K562 (cell line): ENCODE data around the gene PDCD5. TPM values are rescaled to one million over a fixed set of nuclear protein-coding genes. Genes with fewer than 3 reads are reported as not detected.

ENCODE experiments used
- ATAC-seq: fragments of 200-7000 bp; cut with Tn5 transposase; 3 replicates; pipeline ENCODE4 v1.9.1; 2020; ENCODE audit warnings: moderate library complexity
- BruUV-seq: library from RNA; stranded (reverse); fragments of 400-500 nt; replicated peaks from 2 replicates; lab custom pipeline; 2021; lab: Mats Ljungman, UMichigan
- CTCF ChIA-PET: fragments of 300-600 bp; formaldehyde crosslinking; extraction: SDS; loops from one replicate; lab custom pipeline; 2021; ENCODE audit warnings: low intra/inter-chr PET ratio; lab: Yijun Ruan, JAX
- POLR2A ChIA-PET: fragments of 300-600, 350-650 bp; sonication (Branson Sonifier 250); formaldehyde crosslinking; extraction: SDS; loops from one replicate; lab custom pipeline; 2021; ENCODE audit warnings: antibody characterized with exemption, inconsistent platforms; lab: Yijun Ruan, JAX
- DNase-seq, 4 experiments: peaks; one replicate each; pipeline versions ENCODE4 v3.0.0 to v3.0.0-alpha.2; 2011 to 2018; ENCODE audit warnings: low spot score in 3 of 4, mixed read lengths in 3 of 4; ENCODE audit errors: extremely low read depth in 1 of 4
- FAIRE-seq: peaks from 2 replicates; lab custom pipeline; 2011; peaks lifted over from hg19 to GRCh38; lab: Jason Lieb, UNC
- H2AFZ ChIP-seq: 2 replicates; pipeline ENCODE4 v1.6.0; 2011; ENCODE audit warnings: low read depth, low read length, control low read depth, inconsistent platforms
- H3K27ac ChIP-seq: fragments of 200-600 bp; 3 replicates; pipeline ENCODE4 v1.8.0; 2011; ENCODE audit warnings: low read depth, mild to moderate bottlenecking, control low read depth, inconsistent platforms, low read length, moderate library complexity, mixed read lengths; ENCODE audit errors: extremely low read depth
- H3K27me3 ChIP-seq, 2 experiments: fragments of 300-600 bp in 1 of 2; 2 replicates in 1 of 2; 3 replicates in 1 of 2; pipeline versions ENCODE4 v1.6.0 to v1.8.0; 2011; ENCODE audit warnings: inconsistent platforms in 2 of 2, low read length in 2 of 2, mild to moderate bottlenecking in 1 of 2, mixed read lengths in 1 of 2, moderate library complexity in 1 of 2; ENCODE audit not compliant: control insufficient read depth in 2 of 2, insufficient read depth in 2 of 2
- H3K36me3 ChIP-seq: fragments of 300-600 bp; 3 replicates; pipeline ENCODE4 v1.8.0; 2011; ENCODE audit warnings: mild to moderate bottlenecking, low read length, inconsistent platforms; ENCODE audit not compliant: control insufficient read depth, insufficient read depth
- H3K4me1 ChIP-seq, 2 experiments: fragments of 200-600 bp in 1 of 2; replicated peaks in 1 of 2; 2 replicates in 1 of 2; 3 replicates in 1 of 2; pipeline versions ENCODE4 v1.5.1 to v1.8.0; 2011; ENCODE audit warnings: inconsistent platforms in 2 of 2, low read length in 2 of 2, mild to moderate bottlenecking in 1 of 2, mixed read lengths in 1 of 2, moderate library complexity in 1 of 2; ENCODE audit not compliant: control insufficient read depth in 2 of 2, insufficient read depth in 2 of 2
- H3K4me2 ChIP-seq: 2 replicates; pipeline ENCODE4 v1.6.1; 2011; ENCODE audit warnings: low read length, control low read depth, inconsistent platforms, mixed read lengths; ENCODE audit not compliant: insufficient read depth
- H3K4me3 ChIP-seq: fragments of 200-600 bp; sonication (generic), shearing (Covaris generic); 2 replicates; pipeline ENCODE4 v1.5.1; 2016; ENCODE audit warnings: control low read depth, inconsistent platforms
- H3K79me2 ChIP-seq: fragments of 200-600 bp; 3 replicates; pipeline ENCODE4 v1.8.0; 2011; ENCODE audit warnings: low read length, inconsistent platforms; ENCODE audit not compliant: control insufficient read depth, insufficient read depth
- H3K9ac ChIP-seq, 2 experiments: 2 replicates each; pipeline versions ENCODE4 v1.6.0 to v1.6.1; 2011; ENCODE audit warnings: low read depth in 2 of 2, low read length in 2 of 2, control low read depth in 1 of 2, inconsistent platforms in 1 of 2, mild to moderate bottlenecking in 1 of 2, mixed read lengths in 1 of 2; ENCODE audit not compliant: insufficient read depth in 1 of 2
- H3K9me1 ChIP-seq: one replicate; pipeline ENCODE4 v1.6.0; 2011; ENCODE audit warnings: inconsistent platforms, mild to moderate bottlenecking, low read length, moderate library complexity; ENCODE audit not compliant: control insufficient read depth, insufficient read depth
- H3K9me3 ChIP-seq: replicated peaks from 2 replicates; pipeline ENCODE4 v1.5.1; 2011; ENCODE audit warnings: low read depth, low read length, inconsistent platforms; ENCODE audit not compliant: control insufficient read depth, insufficient read depth
- H4K20me1 ChIP-seq: replicated peaks from 2 replicates; pipeline ENCODE4 v1.6.1; 2011; ENCODE audit warnings: low read length, inconsistent platforms, mixed read lengths; ENCODE audit not compliant: control insufficient read depth, insufficient read depth
- MAX ChIP-seq: sonication (generic); formaldehyde crosslinking; IDR thresholded peaks from 2 replicates; pipeline ENCODE4 v1.9.0; 2022; ENCODE audit warnings: mild to moderate bottlenecking, missing genetic modification reagents
- PKNOX1 ChIP-seq: fragments of 450-650 bp; IDR thresholded peaks from 2 replicates; pipeline ENCODE4 v1.6.1; 2016
- RFX1 ChIP-seq: fragments of 450-650 bp; IDR thresholded peaks from 2 replicates; pipeline ENCODE4 v1.6.1; 2016; ENCODE audit warnings: mild to moderate bottlenecking, moderate library complexity
- TCF15 ChIP-seq: fragments of 250-450 bp; sonication (Bioruptor Pico); IDR thresholded peaks from 2 replicates; pipeline ENCODE4 v1.8.0; 2022; ENCODE audit warnings: moderate library complexity, mild to moderate bottlenecking, inconsistent platforms
- ZBTB1 ChIP-seq: sonication (generic); formaldehyde crosslinking; IDR thresholded peaks from 2 replicates; pipeline ENCODE4 v1.8.1; 2023; ENCODE audit warnings: missing genetic modification reagents, low read depth, mild to moderate bottlenecking, borderline replicate concordance
- ZNF408 ChIP-seq: fragments of 250-450 bp; sonication (Bioruptor Pico); IDR thresholded peaks from 2 replicates; pipeline ENCODE4 v1.4.0; 2020; ENCODE audit warnings: low read depth, mild to moderate bottlenecking, moderate library complexity
- whole genome bisulfite sequencing: fragments of 100-300 bp; shearing (Covaris generic); methylation state at CpG from one replicate; pipeline ENCODE4 v1.1.6; 2016; ENCODE audit warnings: low coverage, mixed read lengths; ENCODE audit not compliant: insufficient coverage; ENCODE audit errors: missing lambda C conversion rate; 5-methylcytosine and 5-hydroxymethylcytosine counted together
- in situ Hi-C: fragments of 300-500 bp; cut with MboI; formaldehyde crosslinking; loops from 4 replicates; pipeline ENCODE4 v1.15.0; 2018; ENCODE audit warnings: inconsistent platforms, mixed read lengths
- intact Hi-C: fragments of 100-400 bp; cut with micrococcal nuclease; formaldehyde crosslinking; loops from 2 replicates; pipeline ENCODE4 v1.14.2; 2022
- polyA plus RNA-seq, 8 experiments: library from polyadenylated mRNA; depleted of rRNA in 4 of 8; stranded (reverse) in 5 of 8; unstranded in 3 of 8; fragments of >200 nt; fragmentation: Nextera tagmentation in 2 of 8; fragmentation: Illumina TruSeq in 1 of 8; extraction: Ambion mirVana in 2 of 8; extraction: Trizol in 1 of 8; gene quantifications; 2 replicates each; pipeline versions ENCODE4 v1.2.1 to v1.2.3, GENCODE V29; 2011 to 2014; ENCODE audit warnings: inconsistent platforms in 1 of 8, missing spikeins in 1 of 8
- total RNA-seq, 7 experiments: library from RNA; depleted of rRNA in 6 of 7; stranded (reverse); fragments of >200 nt in 6 of 7; fragmentation: Illumina TruSeq in 2 of 7; extraction: Trizol in 2 of 7; gene quantifications; 2 replicates each; pipeline versions ENCODE4 v1.2.1 to v1.2.3, GENCODE V29; 2011 to 2021; ENCODE audit warnings: low replicate concordance in 1 of 7

Gene PDCD5
- total and polyA plus RNA-seq, 9 of the 15 experiments (the other 6 are each of a cell fraction or from before 2014, with no cell fraction given), result 122 to 322 (median 269) TPM

GRCh38 chr19:32558607-32559228 is 22.3 kb upstream of the PDCD5 start:
- no peak overlapping the region for H3K9ac ChIP-seq
- no peak overlapping the region for H2AFZ ChIP-seq
- DNase-seq, result no peak
- intact Hi-C loops, result no loop called here
- H3K9me3 ChIP-seq, result no peaks in the 10 kb centered on the region
- H3K36me3 ChIP-seq, result no peaks in the 10 kb centered on the region
- peak; percentile 54 for TF ChIP-seq PKNOX1
- peak; percentile 85 for TF ChIP-seq RFX1
- TF ChIP-seq TCF15, result no peak
- TF ChIP-seq MAX, result no peak
- TF ChIP-seq ZBTB1 (CRISPR knock-in tag), result no peak
- TF ChIP-seq ZNF408, result no peak
- TF ChIP-seq, all 486 proteins: peak for 2
- Histone ChIP-seq H3K9me1 (no peaks in the 10 kb centered on the region), H3K4me1 (no peaks in the 10 kb centered on the region; a peak in 1 of 5 replicates), H3K27me3 (peaks cover 14 to 21% of the 10 kb centered on the region in 2 experiments; a peak in 4 of 5 replicates), H3K79me2 (no peaks in the 10 kb centered on the region), H3K4me2 (no peak overlapping the region), H3K4me3 (no peak overlapping the region), H4K20me1 (no peaks in the 10 kb centered on the region), H3K27ac (no peak overlapping the region)
- ChIA-PET CTCF (interaction anchor here (0.6 kb wide), 1 partner anchor 23 kb away, joined by 3 read pairs; no protein-coding TSS in a partner anchor), POLR2A (no interaction called here)
- FAIRE-seq, result no peak
- in situ Hi-C loops, result no loop called here
- no peak for ATAC-seq
- no TSS peak for BruUV-seq
- 6% methylated on average over 10 of the region's 10 CpGs for whole genome bisulfite sequencing
